Left kidney (tissue), 1 donor: ENCODE results near the gene ITGA8. TPM values are rescaled to one million over a fixed set of nuclear protein-coding genes. Genes with fewer than 3 reads are reported as not detected.

Experiments used
- polyA plus RNA-seq: library from polyadenylated mRNA; unstranded; fragments of 120-200 nt; gene quantifications from one replicate; pipeline ENCODE4 v1.2.1, GENCODE V29; 2013; ENCODE audit not compliant: insufficient read length

The ITGA8 gene
- polyA plus RNA-seq, 1 donor, result 47.7 TPM

Other genes starting within 250 kb of the ITGA8 start
- 57.4 TPM for gene MINDY3, start 140.6 kb upstream of the ITGA8 start, polyA plus RNA-seq